SK-N-DZ (cell line): Measurements from ENCODE around the gene SLC38A2. TPM values are rescaled to one million over a fixed set of nuclear protein-coding genes. Genes with fewer than 3 reads are reported as not detected.
"Not testable (repeated sequence)": the region's sequence is repeated elsewhere in the genome, so short reads cannot be mapped to it uniquely, and the experiment has no call there.

Source experiments
- DNase-seq: peaks from one replicate; pipeline ENCODE4 v3.0.0-alpha.2; 2015; ENCODE audit warnings: low spot score
- polyA plus RNA-seq, 2 experiments: library from polyadenylated mRNA; depleted of rRNA; stranded (reverse); fragments of >200 nt; gene quantifications; 2 replicates each; pipeline ENCODE4 v1.2.3, GENCODE V29; 2014

SLC38A2 gene
- 155 and 160 TPM in 2 replicates for polyA plus RNA-seq (2014; cell fraction: cytosol; rRNA removed)
- 232 and 278 TPM in 2 replicates for polyA plus RNA-seq (2014; cell fraction: nucleus; rRNA removed)

DNA sequence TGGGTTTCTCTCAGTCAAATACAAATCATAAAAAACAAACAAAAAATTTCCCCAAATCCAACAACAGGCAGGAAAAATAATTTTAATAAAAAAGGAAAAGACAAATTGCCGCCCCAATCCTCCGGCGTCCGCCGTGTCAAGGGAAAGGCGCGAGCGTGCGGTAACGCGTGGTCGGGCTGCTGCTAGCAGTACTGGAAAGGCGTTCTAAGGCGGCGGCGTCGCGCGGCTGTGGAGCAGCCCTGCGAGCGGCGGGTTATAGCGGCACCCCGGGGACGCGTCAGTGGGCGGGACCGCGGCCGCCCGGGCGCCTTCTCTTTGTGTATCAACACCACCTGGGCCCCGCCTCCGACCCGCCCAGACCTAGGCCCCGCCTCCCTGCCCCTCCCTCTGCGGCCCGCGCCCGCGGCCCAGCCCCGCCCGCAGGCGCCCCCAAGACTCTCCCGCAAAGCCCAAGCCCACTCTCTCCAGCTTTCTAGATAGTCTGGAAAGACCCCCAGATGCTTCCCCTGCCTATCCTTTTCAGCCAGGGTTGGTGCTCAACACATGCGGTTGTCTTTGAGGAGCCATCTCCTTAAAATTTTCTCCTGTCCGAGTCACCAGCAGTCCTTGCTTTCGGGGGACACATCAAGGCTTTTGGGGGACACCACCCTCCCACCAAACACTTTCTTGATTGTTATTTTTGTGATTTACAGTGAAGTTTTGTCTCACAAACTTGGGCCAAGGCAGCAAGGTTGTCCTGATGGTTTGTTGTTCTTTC lies at the start of gene SLC38A2:
Gene SLC38A2, minus strand, starts transcription at position 230 of the 757 bp plus-strand sequence. CDS start 1,480 bp downstream, outside the sequence.
- peak; percentile 90 for DNase-seq

DNA sequence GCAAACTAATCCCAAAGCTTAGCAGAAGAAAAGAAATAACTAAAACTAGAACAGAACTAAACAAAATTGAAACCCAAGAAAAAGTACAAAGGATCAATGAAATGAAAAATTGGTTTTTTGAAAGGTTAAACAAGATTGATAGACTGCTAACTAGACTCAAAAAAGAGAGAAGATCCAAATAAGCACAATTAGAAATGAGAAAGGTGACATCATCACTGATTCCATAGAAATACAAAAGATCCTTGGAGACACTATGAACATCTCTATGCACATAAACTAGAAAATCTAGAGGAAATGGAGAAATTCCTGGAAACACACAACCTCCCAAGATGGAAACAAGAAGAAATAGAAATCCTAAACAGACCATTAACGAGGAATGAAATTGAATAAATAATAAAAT lies 47.1 kb upstream of the SLC38A2 start:
- no peak for DNase-seq

DNA sequence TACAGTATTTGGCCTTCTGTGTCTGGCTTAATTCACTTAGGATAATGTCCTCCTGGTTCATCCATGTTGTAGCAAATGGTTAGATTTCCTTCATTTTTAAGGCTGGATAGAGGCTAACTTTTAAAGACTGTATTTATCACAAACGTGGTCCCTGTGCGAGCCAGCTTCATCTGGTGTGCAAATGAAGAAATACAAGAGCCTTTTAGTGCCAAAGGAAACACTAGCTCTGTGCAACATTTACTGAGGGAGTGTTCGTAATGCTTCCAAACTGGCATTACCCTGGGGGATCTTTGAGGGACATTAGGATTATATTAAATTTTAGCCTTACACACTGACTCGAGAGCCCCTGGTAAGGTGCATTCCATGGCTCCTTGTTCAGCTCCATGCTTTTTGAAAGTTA lies 43.0 kb upstream of the SLC38A2 start:
- DNase-seq: no peak

DNA sequence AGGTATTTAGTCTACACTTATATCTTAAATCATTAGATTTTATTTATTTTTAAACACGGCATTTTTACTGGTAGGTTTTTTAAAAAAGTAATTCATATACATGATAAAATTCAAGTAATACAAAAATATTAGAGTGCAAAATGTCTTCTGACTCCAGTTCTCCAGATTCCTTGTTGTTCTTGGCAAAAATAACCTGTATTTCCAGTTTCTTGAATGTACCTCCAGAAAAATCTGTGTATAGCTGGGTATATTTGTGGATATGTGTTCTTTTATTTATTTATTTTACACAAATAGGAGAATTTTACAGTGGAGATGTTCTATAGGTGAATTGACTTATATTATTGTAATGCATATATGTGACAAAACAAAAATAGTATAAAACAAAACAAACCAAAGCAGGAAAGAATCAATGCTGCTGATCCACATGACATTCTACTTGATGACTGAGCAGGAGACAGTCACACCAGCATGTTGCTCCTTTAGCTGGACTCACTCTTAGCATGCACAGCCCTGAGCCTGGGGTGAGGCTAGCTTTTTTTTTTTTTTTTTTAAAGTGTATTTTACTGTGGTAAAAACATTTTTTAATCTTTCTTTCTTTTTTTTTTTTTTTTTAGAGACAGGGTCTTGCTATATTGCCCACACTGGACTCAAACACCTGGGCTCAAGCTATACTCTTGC lies 42.2 kb upstream of the SLC38A2 start:
- no peak for DNase-seq

DNA sequence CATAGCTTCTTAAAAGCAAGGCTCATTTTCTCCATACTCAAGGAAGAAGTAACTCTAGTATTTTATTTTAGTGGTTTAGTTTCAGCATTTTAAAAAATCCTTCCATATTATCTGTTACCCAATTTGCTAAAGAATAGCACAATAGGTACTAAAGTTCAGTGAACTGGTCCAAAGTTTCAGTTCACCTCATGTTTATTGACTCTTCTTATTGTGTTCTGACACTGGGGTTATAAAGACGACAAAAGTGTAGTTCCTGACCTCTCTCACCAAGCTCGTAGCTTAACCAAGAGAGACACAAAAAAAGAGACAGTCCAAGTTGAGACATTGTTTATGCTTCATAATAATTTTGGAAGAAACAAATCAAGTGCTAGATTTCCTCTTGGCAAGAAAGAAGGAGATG lies 40.8 kb upstream of the SLC38A2 start:
- no peak for DNase-seq

DNA sequence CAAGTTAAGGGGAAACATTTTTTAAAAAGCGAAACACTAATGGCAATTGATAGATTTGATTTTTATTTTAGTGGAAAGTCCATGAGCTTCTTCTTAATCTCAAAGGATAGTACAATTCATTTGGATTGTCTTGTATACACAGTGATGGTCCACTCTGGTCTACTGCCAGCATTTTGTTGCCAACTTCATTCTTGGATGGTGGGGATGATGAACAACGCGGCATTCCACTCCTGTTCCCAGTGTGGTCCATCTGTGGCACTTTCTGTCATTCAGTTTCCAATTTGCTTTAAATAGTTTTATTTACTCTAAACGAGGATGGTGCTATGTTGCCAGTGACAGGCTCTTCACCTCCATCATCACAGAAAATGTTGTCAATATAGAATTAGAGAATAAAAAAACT lies 40.3 kb upstream of the SLC38A2 start:
- no peak for DNase-seq

DNA sequence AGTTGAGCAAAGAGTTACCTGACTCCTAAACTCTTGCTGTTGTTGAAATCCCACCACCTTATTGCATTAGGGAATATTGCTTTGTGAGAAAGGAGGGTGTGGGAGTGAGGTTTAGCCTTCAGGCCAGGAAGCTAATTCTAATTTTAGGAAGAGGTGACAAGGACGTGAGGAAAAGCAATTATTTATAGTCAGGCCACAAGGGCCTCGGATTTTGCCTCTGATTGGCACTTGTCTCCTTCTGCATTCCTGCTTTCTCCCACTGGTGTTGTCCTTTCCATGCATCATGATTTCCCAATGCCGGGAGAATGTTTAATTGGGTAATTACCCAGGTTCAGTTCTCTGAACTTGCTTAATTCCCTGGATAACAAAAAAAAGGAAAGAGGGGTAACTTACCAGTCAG lies 37.9 kb upstream of the SLC38A2 start:
- DNase-seq: no peak

DNA sequence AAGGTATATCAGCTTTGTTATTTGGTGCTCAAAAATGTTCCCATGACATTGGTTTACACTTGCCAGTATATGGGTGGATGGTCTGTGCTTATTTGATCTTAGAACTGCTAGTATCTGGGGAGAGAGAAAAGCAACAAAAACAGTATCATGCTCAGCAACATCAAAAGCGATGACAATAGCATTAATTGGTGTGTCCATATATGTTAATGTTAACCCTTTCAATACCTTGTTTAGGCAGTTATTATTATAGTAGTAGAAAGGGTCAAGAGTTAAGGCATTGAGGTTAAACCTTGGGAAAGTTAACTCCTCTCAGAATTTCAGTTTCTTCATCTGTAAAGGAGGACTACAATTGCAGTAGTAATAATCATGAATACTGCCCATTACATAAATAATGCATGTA lies 37.4 kb upstream of the SLC38A2 start:
- no peak for DNase-seq

DNA sequence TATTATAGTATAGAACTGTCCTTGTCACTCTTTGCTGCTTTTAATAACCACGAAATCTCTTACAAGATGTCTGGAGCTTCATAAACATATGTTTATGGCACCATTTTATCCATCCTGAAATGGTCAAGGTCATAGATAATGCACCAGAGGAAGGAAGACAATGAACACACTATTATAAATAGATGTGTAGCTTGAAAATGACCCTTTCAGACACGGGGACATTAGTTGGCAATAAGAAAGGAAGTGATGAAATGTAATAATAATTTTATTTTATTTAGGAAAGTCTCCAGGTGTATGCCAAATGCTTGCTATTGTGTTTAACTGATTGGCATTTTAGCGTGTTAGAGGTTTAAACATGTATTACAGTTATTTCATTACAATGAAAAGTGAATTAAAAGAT lies 36.8 kb upstream of the SLC38A2 start:
- no peak for DNase-seq

DNA sequence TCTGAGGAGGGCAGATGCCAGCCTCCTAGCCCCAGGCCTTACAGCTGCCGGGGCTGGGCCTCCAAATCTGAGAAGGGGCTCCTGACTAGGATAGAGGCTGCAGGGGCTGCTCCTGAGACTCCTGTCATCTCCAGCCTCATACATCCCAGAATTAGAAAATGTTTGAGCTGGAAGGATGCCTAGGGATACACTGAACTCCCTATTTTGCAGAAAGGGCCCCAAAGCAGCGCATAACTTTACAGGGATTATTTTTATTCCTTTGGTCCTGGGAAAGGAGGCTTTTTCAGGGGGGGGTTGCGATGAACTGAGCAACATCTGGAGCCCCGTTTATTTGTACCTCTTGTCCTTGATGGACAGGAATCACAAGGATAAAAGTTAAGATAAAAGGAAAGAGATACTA lies 35.9 kb upstream of the SLC38A2 start:
- DNase-seq: no peak

DNA sequence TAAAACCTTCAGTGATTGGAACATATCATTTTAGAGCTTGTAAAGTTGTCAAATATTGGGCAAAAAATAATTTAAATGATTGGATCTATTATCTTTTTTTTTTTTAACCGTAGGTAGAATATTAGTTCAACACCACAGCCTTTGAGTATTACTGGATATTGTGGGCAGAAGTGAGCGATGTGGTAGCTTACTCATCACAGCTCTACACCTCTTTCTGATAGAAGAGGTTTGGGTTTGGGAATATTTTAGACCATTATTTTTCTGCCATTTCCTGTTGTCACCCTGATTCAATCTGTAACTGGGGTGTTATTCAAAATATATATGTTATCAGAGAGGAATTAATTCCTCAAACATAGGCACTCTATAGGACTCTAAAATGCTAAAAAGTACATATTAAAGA lies 34.8 kb upstream of the SLC38A2 start:
- DNase-seq: no peak

DNA sequence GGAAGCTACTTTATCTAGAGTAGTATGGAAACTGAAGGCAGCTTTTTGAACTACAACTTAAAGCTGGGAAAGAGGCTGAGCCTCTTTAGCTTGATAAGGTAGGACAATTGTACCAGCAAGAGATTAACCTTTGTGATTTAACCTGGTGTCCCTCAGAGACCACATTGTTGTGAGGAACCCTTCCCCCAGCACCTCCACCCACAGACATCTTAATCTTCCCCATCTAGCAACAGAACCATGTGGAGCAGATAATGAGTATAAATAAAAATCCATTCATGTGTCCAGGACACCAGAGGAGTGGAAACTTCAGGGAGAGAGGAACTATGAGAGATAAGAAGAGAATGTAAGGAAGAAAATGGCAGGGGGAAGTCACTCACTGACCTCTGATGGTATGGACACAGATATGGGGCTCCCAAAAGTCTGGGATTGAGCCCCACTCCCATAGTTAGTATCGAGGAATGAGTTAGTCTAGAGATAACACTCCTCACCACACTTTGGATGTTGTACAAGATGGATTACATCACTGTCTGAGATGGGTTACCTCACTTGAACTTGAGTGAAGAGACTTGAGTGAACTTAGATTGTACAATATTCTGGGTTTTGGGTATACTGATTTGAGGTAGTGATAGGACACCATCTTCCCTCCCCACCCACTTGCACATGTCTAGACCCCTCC lies 33.9 kb upstream of the SLC38A2 start:
- no peak for DNase-seq

DNA sequence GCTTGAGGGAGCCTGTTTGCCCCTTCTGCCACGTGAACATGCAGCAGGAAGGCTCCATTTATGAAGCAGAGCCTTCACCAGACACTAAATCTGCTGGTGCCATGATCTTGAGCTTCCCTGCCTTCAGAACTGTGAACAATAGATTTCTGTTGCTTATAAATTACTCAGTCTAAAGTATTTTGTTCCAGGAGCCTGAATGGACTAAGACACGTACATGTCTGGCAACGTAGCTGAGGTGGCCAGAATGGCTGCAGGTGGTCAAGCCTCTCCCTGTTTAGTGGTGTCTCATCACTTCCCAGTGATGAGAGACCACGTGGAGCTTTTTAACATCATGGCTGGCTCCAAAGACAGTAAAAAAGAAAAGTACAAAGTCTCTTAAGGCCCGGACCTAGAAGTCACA lies 32.2 kb upstream of the SLC38A2 start:
- no peak for DNase-seq

DNA sequence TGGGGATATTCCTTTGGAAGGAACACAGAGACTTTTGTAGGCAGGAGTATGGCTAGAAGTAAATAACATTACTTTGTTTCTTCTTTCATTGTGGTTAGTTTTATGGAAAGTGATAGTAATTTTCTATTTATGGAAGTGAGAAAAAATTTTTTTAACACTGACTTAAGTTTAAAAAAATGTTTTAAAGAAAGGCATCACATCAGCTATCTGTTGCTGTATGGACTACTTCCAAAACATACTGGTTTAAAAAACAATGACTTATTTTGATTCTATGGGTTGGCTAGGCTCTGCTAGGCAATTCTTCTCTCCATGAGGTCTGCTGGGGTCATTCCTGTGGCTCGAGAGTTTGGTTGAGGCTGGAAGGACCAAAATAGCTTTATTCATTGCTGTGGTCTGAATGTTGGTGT lies 31.7 kb upstream of the SLC38A2 start:
- no peak for DNase-seq

DNA sequence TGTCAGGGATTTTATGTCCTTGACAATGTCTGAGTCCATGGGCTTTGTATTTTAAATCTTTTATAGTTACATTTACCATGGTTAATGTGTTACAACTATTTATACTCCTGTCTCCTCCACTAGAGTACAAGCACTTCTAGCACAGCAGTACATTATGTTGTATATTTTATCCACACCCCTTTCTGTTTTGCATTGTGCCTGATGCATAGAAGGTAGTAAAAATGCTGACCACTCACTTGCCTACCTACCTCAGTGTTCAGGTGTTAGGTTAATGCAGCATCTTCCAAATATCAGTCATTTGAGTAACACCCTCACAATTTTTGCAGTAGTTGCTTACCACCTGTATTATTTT lies 31.1 kb upstream of the SLC38A2 start:
- no peak for DNase-seq

DNA sequence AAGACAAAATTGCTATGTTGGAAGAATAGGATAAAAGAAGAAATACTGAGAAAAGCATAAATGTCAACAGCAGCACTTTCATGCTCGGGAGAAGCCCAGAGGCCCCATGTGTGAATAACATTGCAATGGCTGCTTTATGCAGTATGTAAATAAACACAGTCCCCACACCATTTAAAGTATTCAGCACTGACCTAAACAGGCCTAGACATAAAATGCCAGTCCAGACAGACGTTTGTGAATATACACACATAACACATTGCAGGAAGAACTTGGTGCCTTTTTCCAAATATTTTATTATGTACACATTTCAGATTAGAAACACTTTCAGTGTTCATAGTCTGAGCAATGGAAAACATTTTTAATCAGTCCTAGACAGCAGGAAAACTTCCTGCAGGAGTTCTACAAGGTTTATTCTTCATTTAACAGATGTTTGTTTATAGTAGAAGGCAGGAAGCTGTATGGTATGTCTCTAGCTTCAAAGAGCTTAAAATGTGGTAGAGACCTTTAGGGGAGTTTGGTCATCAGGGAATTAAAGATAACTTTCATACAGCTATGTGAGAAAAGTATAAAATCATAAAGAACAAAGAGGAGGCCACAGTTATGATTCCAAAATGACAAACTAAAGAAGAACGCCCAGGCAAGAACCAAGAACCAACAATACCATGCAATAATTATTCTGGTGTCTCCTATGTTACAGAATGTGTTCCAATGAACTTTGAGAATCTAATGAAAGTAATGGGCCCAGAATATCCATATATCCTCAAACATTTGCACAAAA lies 30.6 kb upstream of the SLC38A2 start:
- DNase-seq: no peak

DNA sequence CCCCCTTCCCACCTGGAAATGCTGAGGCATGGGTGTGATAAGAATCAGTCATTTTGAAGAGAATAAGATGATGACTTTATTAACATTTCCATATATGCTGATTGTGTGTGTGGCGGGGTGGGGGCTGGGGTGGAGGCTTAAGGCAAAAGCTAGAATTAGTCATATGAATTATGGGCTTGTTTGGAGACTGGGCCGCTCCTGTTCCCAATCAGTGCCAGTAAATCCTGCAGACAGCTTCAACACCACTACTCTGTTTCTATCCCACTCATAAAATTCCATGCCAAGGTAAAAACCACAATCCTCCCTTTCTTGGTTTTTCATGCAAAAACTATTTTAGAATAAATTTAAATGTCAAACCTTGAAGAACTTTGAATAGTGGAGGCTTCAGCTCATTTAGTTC lies 29.9 kb upstream of the SLC38A2 start:
- DNase-seq: no peak

DNA sequence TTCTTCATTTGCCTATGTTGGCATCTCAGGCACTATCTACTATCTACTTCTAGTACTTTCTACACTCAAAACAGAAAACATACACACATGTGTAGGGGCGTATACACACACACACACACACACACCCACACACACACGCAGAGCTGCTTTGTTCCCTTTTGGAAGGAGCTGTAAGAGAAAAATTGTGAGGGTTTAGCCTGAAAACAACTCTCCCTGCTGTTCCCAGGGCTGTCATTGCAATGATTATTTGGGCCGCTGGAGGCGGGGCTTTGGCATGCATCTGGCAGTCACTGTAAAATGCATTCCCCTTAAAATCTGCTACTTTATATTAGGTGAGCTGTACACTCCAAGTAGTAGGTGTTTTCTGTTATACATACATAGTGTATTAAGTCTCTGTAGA lies 29.1 kb upstream of the SLC38A2 start:
- no peak for DNase-seq

DNA sequence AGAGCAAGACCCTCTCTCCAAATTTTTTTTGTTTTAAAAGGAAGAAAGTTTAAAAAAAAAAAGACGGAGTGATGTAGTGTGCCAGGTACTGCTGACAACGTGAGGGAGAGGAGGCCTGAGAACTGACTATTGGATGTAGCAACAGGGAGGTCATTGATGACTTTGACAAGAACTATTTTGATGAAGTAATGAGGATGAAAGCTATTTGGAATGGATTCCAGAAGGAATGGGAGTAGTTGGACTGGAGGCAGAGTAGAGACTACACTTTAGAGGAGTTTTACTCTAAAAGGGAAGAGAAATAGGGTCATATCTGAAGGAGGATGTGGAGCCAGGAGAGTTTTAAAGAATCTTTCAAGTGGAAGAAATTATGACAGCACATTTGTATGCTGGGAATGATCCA lies 27.8 kb upstream of the SLC38A2 start:
- no peak for DNase-seq

DNA sequence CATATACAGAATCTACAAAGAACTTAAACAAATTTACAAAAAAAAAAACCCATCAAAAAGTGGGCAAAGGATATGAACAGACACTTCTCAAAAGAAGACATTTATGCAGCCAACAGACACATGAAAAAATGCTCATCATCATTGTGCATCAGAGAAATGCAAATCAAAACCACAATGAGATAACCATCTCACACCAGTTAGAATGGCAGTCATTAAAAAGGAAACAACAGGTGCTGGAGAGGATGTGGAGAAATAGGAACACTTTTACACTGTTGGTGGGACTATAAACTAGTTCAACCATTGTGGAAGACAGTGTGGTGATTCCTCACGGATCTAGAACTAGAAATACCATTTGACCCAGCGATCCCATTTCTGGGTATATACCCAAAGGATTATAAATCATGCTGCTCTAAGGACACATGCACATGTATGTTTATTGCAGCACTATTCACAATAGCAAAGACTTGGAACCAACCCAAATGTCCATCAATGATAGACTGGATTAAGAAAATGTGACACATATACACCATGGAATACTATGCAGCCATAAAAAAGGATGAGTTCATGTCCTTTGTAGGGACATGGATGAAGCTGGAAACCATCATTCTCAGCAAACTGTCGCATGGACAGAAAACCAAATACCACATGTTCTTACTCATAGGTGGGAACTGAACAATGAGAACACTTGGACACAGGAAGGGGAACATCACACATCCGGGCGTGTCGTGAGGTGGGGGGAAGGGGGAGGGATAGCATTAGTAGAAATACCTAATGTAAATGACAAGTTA lies 27.1 kb upstream of the SLC38A2 start:
- DNase-seq: not testable (repeated sequence)

DNA sequence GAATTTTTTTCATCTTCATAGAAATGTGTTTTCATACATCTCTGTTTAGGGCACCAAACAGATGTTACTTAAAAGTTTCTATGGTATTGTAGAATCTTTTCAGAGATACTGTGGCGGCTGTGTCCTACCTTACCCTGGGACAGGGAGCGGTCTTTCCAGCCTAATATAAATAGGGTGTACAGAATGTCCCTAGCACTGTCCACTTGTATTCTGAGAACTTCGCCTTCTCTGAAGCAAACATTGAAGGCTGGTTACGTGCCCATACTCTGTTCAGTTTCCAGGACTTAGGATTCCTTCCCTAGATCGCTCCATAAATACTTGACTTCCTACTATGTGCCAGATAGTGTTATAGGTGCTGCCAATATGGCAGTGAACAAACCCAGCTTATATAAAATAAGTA lies 24.3 kb upstream of the SLC38A2 start:
- DNase-seq: no peak
